HCT116 (cell line): Measurements from ENCODE around the gene C1orf21.

Source experiments
- ATF3 ChIP-seq: IDR thresholded peaks from 2 replicates; pipeline ENCODE4 v1.6.1; 2012
- CTCF ChIP-seq, 3 experiments: fragments of 200-600 bp in 1 of 3; sonication (generic) in 1 of 3; IDR thresholded peaks in 2 of 3; conservative IDR thresholded peaks in 1 of 3; 2 replicates each; pipeline ENCODE4 v1.5.1; 2012 to 2017; ENCODE audit warnings: low read depth in 2 of 3, low read length in 2 of 3, antibody characterized with exemption in 1 of 3, borderline replicate concordance in 1 of 3, control low read depth in 1 of 3, mild to moderate bottlenecking in 1 of 3, mixed read lengths in 1 of 3, mixed run types in 1 of 3, moderate library complexity in 1 of 3; ENCODE audit not compliant: insufficient read depth in 1 of 3
- EGR1 ChIP-seq: IDR thresholded peaks from 2 replicates; pipeline ENCODE4 v1.6.1; 2012; ENCODE audit warnings: low read depth
- ELF1 ChIP-seq: IDR thresholded peaks from 2 replicates; pipeline ENCODE4 v1.6.1; 2012; ENCODE audit warnings: low read depth, borderline replicate concordance
- EZH2 ChIP-seq: fragments of 200-600 bp; sonication (generic); IDR thresholded peaks from 2 replicates; pipeline ENCODE4 v1.6.1; 2017; ENCODE audit warnings: antibody characterized with exemption, mixed run types
- EZH2phosphoT487 ChIP-seq: fragments of 200-600 bp; IDR thresholded peaks from 2 replicates; pipeline ENCODE4 v1.6.1; 2018; ENCODE audit warnings: antibody characterized with exemption, borderline replicate concordance
- MAX ChIP-seq: IDR thresholded peaks from 2 replicates; pipeline ENCODE4 v1.6.1; 2012
- POLR2A ChIP-seq: IDR thresholded peaks from 2 replicates; pipeline ENCODE4 v1.7.0; 2011; ENCODE audit warnings: borderline replicate concordance; ENCODE audit not compliant: insufficient read depth, insufficient read length; ENCODE audit errors: extremely low read depth
- POLR2AphosphoS5 ChIP-seq: IDR thresholded peaks from 2 replicates; pipeline ENCODE4 v1.6.1; 2011; ENCODE audit warnings: mild to moderate bottlenecking, low read depth, low read length, moderate library complexity
- RAD21 ChIP-seq: IDR thresholded peaks from 2 replicates; pipeline ENCODE4 v1.6.1; 2012; ENCODE audit warnings: low read depth, mild to moderate bottlenecking
- SIN3A ChIP-seq: IDR thresholded peaks from 2 replicates; pipeline ENCODE4 v1.6.1; 2012; ENCODE audit warnings: low read depth
- SP1 ChIP-seq: IDR thresholded peaks from 2 replicates; pipeline ENCODE4 v1.6.1; 2012; ENCODE audit warnings: low read depth
- SRF ChIP-seq: IDR thresholded peaks from 2 replicates; pipeline ENCODE4 v1.6.1; 2012; ENCODE audit warnings: low read depth
- ZFX ChIP-seq: fragments of 450-650 bp; IDR thresholded peaks from 2 replicates; pipeline ENCODE4 v1.6.1; 2017

GRCh38 chr1:184427722-184428121, 40.9 kb downstream of the C1orf21 start:
- TF ChIP-seq CTCF (IDR thresholded peaks at IDR 0.05 in 2 of 3, conservative IDR thresholded peaks at IDR 0.05 in 1 of 3; ENCODE audit: borderline replicate concordance in 1 of 3, insufficient read depth in 1 of 3, low read depth in 2 of 3, low read length in 2 of 3) (no peak), POLR2A (no peak), ATF3 (no peak), ZFX (no peak), EGR1 (no peak), SP1 (no peak), POLR2AphosphoS5 (no peak), ELF1 (no peak), EZH2 (no peak), SIN3A (no peak), MAX (no peak), SRF (no peak), EZH2phosphoT487 (no peak), RAD21 (no peak)
